Stimulated activated CD8-positive, alpha-beta memory T cell treated with anti-CD3 and anti-CD28 coated beads, Interleukin-15, amount 100 ng/mL, for 4 hours (primary cell): ENCODE data around the gene ZNF365.
"Not testable (repeated sequence)": the region's sequence is repeated elsewhere in the genome, so short reads cannot be mapped to it uniquely, and the experiment has no call there.

Experiments used
- DNase-seq, 2 donors: peaks; one replicate each; pipeline ENCODE4 v3.0.0-alpha.2; 2020; ENCODE audit warnings: low read depth in 2 of 2

Gene ZNF365

GRCh38 chr10:62377966-62378365 is 3.8 kb downstream of the ZNF365 start:
- DNase-seq: no peak

- DNase-seq: not testable (repeated sequence)
Observed at GRCh38 chr10:62378877-62379276, 4.7 kb downstream of the ZNF365 start.

- no peak for DNase-seq
Observed at GRCh38 chr10:62379394-62379793, 5.2 kb downstream of the ZNF365 start.

DNA sequence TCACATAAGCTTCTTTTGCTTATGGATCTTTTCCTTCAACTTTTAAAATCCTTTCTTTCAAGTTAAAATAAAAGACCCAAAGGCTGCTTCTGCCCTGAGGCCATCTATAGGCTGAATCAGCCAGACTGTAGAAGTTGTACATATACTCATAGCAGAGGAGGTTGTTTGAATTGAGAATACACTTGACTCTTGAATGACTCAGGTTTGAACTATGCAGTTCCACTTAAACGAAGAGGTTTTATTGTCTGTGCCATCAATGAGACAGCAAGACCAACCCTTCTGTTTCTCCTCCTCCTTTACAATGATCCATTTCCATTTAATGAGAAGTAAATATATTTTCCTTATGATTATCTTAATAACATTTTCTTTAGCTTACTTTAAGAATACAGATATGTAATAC is 5.8 kb downstream of the ZNF365 start:
- DNase-seq: no peak

DNA sequence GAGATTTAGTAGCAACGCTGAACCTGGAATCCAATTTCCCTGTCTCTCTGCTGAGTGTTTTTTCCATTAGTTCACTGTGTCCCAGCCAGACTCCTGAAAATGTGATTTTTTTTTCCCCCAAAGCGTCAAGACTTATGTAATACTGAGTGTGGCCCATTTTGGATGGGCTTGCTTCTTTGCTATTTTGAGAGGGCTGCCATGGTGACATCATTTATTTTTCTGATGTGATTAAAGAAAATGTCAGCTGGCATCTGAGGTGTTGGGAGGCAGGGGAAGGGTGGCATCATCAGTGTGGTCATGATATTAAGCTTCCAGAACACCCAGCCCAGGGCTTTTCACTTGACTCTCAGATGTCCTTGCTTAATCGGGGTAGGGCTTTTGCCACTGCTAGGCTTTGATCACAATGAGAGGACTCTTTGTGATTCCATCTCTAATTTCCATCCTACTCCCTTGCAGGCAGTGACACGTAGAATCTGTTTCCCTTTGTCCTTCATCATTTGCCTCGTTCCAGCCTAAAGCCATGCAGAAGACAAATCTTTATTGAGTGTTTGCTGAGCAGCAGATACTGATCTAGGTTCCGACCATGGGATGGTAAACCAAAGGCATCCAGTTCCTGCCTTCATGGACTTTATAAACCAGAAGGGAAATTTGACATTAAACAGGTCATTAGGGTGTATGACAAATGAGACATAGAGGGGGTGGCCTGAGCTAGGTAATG is 7.4 kb downstream of the ZNF365 start:
- DNase-seq: no peak

- DNase-seq: no peak
Observed at GRCh38 chr10:62382831-62383230, 8.7 kb downstream of the ZNF365 start.

DNA sequence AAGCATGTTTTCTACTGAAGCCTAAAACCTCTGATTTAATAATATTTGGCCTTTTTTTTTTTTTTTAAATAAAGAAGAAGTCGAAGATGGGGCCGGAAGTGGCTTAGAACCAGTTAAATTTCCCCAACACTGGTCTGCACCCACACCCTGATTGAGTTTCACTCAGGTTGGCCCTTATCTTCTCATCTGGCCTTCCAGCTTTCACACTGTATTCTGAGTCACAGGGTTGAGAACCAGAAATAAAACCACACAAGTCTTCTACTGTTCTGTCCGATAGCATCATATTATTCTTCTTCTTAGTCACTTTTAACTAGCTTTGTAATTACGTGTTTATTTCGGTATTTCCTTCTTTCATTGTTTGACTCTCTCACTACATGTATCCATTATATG is 9.9 kb downstream of the ZNF365 start:
- peak in 1 of 2 donors; percentile 49 for DNase-seq

- DNase-seq: no peak
Observed at GRCh38 chr10:62384447-62385081, 10.4 kb downstream of the ZNF365 start.

- no peak for DNase-seq
Observed at GRCh38 chr10:62386356-62387320, 12.5 kb downstream of the ZNF365 start.

- DNase-seq: no peak
Observed at GRCh38 chr10:62388328-62388727, 14.2 kb downstream of the ZNF365 start.

DNA sequence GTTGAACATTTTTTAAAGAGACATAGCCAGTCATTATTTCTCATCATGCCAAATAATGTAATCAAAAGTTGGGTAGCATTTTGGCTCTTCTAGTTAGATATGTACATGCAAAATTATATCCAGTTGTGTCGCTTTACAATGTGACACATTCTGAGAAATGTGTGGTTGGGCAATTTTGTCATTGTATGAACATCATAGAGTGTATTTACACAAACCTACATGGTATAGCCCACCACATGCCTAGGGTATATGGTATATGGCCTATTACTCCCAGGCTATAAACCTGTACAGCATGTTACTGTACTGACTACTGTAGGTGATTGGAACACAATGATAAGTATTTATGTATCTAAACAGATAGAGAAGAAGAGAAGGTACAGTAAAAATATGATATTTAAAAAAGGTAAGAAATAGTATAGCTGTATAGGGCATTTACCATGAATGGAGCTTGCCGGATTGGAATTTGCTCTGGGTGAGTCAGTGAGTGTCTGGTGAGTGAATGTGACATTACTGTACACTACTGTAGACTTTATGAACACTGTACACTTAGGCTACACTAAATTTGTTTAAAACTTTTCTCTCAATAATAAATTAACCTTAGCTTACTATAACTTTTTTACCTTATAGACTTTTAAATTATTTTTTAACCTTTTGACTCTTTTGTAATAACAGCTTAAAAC is 16.5 kb downstream of the ZNF365 start:
- DNase-seq: no peak

DNA sequence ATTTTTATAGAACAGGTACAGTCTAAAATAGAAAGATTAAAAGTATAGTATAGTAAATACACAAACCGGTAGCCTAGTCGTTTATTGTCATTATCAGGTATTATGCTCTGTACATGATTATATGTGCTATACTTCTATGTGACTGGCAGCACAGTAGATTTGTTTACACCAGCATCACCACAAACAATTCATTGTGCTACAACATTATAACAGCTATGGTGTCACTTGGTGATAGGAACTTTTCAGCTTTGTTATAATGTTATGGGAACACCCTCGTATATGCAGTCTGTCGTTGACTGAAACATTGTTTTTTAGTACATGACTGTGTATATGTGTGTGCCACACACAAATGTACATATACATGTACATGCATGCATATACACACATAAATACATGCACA is 19.1 kb downstream of the ZNF365 start:
- no peak for DNase-seq

GRCh38 chr10:62394556-62395018 is 20.4 kb downstream of the ZNF365 start:
- DNase-seq: no peak

DNA sequence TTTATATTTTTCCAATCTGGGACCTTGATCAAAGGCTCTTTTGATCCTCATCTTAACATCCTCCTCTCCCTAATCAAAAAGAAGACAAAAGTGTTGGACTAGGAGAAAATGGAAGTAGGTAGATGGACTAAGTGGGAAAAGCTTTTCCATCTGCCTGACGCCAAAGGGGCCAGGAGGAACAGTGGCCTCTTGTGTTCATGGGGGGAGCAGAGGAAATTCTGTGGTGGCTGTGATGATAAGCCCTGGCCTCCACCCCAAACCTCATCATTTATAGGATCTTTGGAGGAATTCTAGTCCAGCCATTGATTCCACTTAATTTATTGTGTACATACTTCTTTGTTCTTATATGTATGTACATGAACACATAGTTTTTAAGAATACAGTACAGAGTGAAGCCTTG is 21.7 kb downstream of the ZNF365 start:
- DNase-seq: no peak

DNA sequence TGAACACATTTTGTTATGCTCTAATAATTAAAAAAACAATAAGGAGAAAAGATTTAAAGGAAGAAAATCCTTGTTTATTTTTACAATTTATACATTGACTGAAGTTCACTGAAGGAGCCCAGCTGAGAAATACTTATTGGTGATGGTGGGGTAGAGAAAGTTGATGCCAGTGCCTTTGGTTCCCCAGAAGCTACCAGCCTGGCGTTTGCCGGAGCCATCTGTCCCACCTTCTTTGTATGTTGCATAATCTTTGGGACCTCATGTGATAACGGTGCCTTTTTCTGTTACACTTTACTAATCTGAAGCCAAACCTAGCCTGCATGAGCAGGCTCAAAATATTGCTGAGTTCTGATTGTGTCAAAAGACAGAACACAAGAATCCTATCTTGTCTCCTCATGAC is 22.7 kb downstream of the ZNF365 start:
- no peak for DNase-seq

DNA sequence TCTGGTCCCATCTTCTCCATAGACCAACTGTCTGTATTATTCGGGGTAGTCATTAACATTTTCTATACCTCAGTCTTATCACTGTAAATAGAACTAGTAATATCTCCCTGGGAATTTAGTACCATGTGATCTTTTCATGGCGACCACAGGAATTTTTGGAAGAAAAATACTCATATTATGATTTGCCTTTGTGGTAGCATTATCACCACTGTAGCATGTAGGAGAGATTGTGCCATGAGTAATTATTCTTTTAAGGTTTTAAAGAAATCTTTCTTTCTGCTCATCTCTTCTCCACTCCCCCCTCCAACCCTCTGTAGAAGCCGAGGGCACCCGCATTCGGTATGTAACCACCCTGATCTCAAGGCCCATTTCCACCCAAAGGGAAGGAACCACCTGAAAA is 25.0 kb downstream of the ZNF365 start:
- no peak for DNase-seq

GRCh38 chr10:62402508-62402907 is 28.3 kb downstream of the ZNF365 start:
- DNase-seq: no peak

- DNase-seq: not testable (repeated sequence)
Observed at GRCh38 chr10:62410528-62410927, 36.4 kb downstream of the ZNF365 start.

- not testable (repeated sequence) for DNase-seq
Observed at GRCh38 chr10:62410934-62411333, 36.8 kb downstream of the ZNF365 start.

- no peak for DNase-seq
Observed at GRCh38 chr10:62413048-62413447, 38.9 kb downstream of the ZNF365 start.

- no peak for DNase-seq
Observed at GRCh38 chr10:62413652-62414051, 39.5 kb downstream of the ZNF365 start.

- no peak for DNase-seq
Observed at GRCh38 chr10:62414359-62414758, 40.2 kb downstream of the ZNF365 start.
